Upper lobe of left lung (tissue), 6 donors: ENCODE results near the gene HSD17B3. TPM values are rescaled to one million over a fixed set of nuclear protein-coding genes. Genes with fewer than 3 reads are reported as not detected.

Experiments used
- ATAC-seq, 2 donors: fragments of 200-7000 bp; cut with Tn5 transposase; one replicate each; pipeline ENCODE4 v1.9.1; 2022; ENCODE audit warnings: mild to moderate bottlenecking in 2 of 2, moderate library complexity in 2 of 2; ENCODE audit not compliant: low FRiP score in 2 of 2
- DNase-seq, 2 donors: peaks; one replicate each; pipeline ENCODE4 v3.0.0-alpha.2; 2019 to 2020
- H3K27ac ChIP-seq, 4 donors: fragments of 200-600 bp; sonication (generic); one replicate each; pipeline ENCODE4 v1.5.1; 2016 to 2019
- H3K27me3 ChIP-seq, 4 donors: fragments of 200-600 bp; sonication (generic); one replicate each; pipeline ENCODE4 v1.5.1; 2017 to 2019
- H3K36me3 ChIP-seq, 4 donors: fragments of 200-600 bp; sonication (generic); one replicate each; pipeline ENCODE4 v1.5.1; 2016 to 2019
- H3K4me1 ChIP-seq, 4 donors: fragments of 200-600 bp; sonication (generic); one replicate each; pipeline ENCODE4 v1.5.1; 2018 to 2019
- H3K4me3 ChIP-seq, 4 donors: fragments of 200-600 bp; sonication (generic); one replicate each; pipeline ENCODE4 v1.5.1; 2017 to 2019; ENCODE audit warnings: mild to moderate bottlenecking in 2 of 4, moderate library complexity in 1 of 4
- H3K9me3 ChIP-seq, 4 donors: fragments of 200-600 bp; sonication (generic); one replicate each; pipeline ENCODE4 v1.5.1; 2018 to 2019
- EP300 ChIP-seq, 4 donors: sonication (generic); formaldehyde crosslinking; IDR thresholded peaks; one replicate each; pipeline ENCODE4 v1.5.1; 2017; ENCODE audit warnings: antibody characterized with exemption in 4 of 4, control low read depth in 2 of 4
- POLR2A ChIP-seq, 4 donors: fragments of 450-650 bp; IDR thresholded peaks; one replicate each; pipeline ENCODE4 v1.5.1; 2016 to 2017; ENCODE audit warnings: antibody characterized with exemption in 4 of 4, mild to moderate bottlenecking in 2 of 4
- POLR2AphosphoS5 ChIP-seq, 2 donors: sonication (generic); formaldehyde crosslinking; IDR thresholded peaks; one replicate each; pipeline ENCODE4 v1.5.1; 2017; ENCODE audit warnings: antibody characterized with exemption in 2 of 2
- WGBS, 2 donors: methylation state at CpG; one replicate each; pipeline ENCODE4 v1.1.5; 2017 to 2018; 5-methylcytosine and 5-hydroxymethylcytosine counted together
- total RNA-seq, 6 donors: library from RNA; depleted of rRNA in 4 of 6; stranded (reverse); fragments of >200 nt in 4 of 6; gene quantifications; one replicate each; pipeline versions ENCODE4 v1.1.0 to v1.2.1, GENCODE V29; 2016 to 2021
- TF ChIP-seq, protein P1 (sequence below), 6 experiments: fragments of 450-650 bp in 4 of 6; fragments of 200-600 bp in 2 of 6; sonication (generic) in 2 of 6; IDR thresholded peaks; one replicate each; pipeline ENCODE4 v1.5.1; 2016 to 2019; ENCODE audit warnings: antibody characterized with exemption in 6 of 6
- donor health status: DM: no; HTN: no; CAD: no; lungs with moderate emphysema.
- donor health status: DM: no; HTN: yes; CAD: no; lungs with severe emphysema.

HSD17B3 gene
- total RNA-seq, 6 donors from 2014 or later, result 1.0 to 7.3 (median 1.0) TPM; not detected in 3

DNA sequence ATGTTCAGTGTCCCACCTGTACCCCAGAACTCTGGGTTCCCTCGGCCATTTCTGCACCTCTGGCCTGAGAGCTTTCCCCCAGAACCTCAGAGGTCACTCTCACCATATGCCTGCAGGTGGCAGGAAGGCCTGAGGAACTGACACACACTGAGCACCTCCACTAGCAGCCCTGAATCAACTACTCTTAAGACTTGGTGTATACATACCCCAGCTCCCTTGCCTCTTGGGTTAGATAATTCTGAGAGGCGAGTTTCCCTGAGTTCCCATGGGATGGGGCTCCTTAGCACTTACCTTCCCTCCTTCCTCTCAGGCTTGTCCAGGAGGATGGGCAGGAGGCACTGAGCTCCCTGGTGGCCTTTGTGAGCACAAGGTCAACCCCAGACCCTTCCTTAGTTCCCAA is 86.1 kb downstream of the HSD17B3 start:
- Histone ChIP-seq H3K4me3 (no peak overlapping the region), H3K36me3 (no peaks in the 10 kb centered on the region), H3K9me3 (no peaks in the 10 kb centered on the region), H3K4me1 (peaks cover 15 to 25% (median 19%) of the 10 kb centered on the region in 4 donors), H3K27me3 (peaks cover 0 to 2% (median 0%) of the 10 kb centered on the region in 4 donors), H3K27ac (no peak overlapping the region)
- TF ChIP-seq POLR2A (IDR thresholded peaks at IDR 0.05) (no peak), POLR2AphosphoS5 (IDR thresholded peaks at IDR 0.05) (no peak), EP300 (IDR thresholded peaks at IDR 0.05) (no peak)
- TF ChIP-seq, protein P1, sequence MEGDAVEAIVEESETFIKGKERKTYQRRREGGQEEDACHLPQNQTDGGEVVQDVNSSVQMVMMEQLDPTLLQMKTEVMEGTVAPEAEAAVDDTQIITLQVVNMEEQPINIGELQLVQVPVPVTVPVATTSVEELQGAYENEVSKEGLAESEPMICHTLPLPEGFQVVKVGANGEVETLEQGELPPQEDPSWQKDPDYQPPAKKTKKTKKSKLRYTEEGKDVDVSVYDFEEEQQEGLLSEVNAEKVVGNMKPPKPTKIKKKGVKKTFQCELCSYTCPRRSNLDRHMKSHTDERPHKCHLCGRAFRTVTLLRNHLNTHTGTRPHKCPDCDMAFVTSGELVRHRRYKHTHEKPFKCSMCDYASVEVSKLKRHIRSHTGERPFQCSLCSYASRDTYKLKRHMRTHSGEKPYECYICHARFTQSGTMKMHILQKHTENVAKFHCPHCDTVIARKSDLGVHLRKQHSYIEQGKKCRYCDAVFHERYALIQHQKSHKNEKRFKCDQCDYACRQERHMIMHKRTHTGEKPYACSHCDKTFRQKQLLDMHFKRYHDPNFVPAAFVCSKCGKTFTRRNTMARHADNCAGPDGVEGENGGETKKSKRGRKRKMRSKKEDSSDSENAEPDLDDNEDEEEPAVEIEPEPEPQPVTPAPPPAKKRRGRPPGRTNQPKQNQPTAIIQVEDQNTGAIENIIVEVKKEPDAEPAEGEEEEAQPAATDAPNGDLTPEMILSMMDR (IDR thresholded peaks at IDR 0.05), result no peak
- ATAC-seq (no peak), DNase-seq (no peak)
- WGBS, 2 donors, result 92% methylated on average over 2 of the region's 2 CpGs

DNA sequence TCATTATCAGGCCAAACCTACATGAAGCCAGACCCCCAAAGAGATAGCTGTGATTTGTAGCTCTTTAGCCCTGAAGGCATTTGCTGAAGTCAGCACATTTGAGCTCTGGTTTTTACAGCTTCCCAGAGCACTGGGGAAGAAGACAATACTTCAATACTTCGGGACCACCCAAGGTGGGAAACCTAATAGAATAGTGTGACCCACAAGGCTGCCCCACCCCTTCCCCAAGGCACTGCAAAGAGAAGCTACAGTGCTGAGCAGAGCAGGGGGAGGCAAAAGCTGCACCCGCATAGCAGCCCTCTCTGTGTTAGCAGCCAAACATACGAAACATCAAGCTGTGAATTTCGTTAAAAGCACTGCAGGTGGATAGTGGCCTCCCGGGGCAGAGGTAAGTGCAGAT is 87.3 kb downstream of the HSD17B3 start:
- no peaks in the 10 kb centered on the region for H3K9me3 ChIP-seq
- WGBS, 2 donors, result 61 to 77% methylated on average over 5 of the region's 5 CpGs
- no peak overlapping the region for H3K27ac ChIP-seq
- ATAC-seq, result no peak
- H3K36me3 ChIP-seq, result no peaks in the 10 kb centered on the region
- no peak for DNase-seq
- H3K27me3 ChIP-seq, result peaks cover 0 to 2% (median 0%) of the 10 kb centered on the region in 4 donors
- H3K4me1 ChIP-seq, result peaks cover 15 to 24% (median 18%) of the 10 kb centered on the region in 4 donors
- TF ChIP-seq, protein P1 (IDR thresholded peaks at IDR 0.05), result no peak
- TF ChIP-seq POLR2AphosphoS5 (IDR thresholded peaks at IDR 0.05) (no peak), POLR2A (IDR thresholded peaks at IDR 0.05) (no peak), EP300 (IDR thresholded peaks at IDR 0.05) (no peak)
- no peak overlapping the region for H3K4me3 ChIP-seq

DNA sequence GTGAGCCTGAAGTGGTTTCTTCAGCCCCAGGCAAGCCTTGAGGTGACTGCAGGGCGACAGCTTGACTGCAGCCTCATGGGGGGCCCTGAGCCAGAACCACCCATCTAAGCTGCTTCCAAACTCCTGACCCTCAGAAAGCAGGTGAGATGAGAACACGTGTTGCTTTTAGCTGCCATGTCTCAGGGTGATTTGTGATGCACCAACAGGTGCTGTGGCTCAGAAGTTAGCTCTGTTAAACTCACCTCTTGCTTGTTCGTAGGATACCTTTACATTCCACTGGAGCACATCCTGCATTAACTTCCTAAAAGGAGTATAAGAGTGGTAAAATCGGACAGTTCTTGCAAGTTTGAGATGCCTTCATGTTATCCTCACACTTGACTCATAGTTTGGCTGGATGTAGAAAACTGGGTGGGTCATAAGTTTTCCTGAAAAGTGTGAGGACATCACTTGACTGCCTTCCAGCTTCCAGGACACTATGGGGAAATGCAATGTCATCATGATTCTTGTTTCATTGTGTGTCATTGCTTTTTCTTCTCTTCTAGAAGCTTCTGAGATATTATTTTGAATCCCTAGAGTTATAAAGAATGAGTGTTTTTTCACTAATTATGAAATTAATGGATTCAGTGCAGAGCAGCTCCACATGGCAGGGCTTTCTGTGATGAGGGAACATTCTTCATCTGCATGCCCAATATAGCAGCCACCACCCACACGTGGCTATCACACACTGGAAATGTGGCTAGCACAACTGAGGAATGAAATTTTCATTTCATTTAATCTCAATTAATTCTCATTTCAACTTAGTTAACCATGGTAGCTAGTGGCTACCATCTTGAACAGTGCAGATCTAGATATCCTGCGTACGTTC is 92.3 kb downstream of the HSD17B3 start:
- Histone ChIP-seq H3K4me1 (no peaks in the 10 kb centered on the region), H3K27me3 (no peaks in the 10 kb centered on the region), H3K27ac (no peak overlapping the region), H3K9me3 (no peaks in the 10 kb centered on the region), H3K4me3 (no peak overlapping the region), H3K36me3 (no peaks in the 10 kb centered on the region)
- DNase-seq (no peak), ATAC-seq (peak in 1 of 2 donors; percentile 84)
- TF ChIP-seq POLR2A (IDR thresholded peaks at IDR 0.05) (no peak), POLR2AphosphoS5 (IDR thresholded peaks at IDR 0.05) (peak in 1 of 2 donors; percentile 37), EP300 (IDR thresholded peaks at IDR 0.05) (peak in 1 of 4 donors; percentile 17)
- TF ChIP-seq, protein P1 (IDR thresholded peaks at IDR 0.05), result no peak
- WGBS, 2 donors, result 89% methylated on average over 7 of the region's 7 CpGs

DNA sequence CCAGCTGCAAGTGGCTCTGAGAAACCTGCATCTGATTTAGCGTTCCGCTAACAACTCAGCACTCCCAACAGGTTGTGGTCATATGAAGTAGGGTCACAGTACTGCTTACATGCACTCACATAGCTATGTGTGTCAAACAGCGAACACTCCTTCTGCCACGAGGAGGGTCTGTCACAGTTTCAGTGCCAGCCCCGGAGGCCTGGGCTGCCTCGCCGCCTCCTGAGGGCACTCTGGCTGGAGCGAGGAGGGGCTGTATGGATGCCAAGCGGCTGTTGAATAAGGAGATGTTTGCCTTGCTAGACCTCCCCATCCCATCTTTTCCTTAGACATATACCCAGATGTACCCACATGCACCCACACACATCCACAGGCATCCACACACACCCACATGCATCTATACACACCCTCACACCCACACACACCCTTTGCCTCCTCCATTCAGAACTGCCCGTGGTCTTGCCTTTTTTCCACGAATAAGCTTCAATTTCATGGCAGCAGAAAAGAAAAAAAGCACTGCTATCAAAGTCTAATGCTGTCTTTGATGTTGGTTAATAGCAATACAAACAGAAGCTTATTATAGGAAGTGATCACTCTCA is 95.7 kb downstream of the HSD17B3 start:
- Histone ChIP-seq H3K4me1 (no peaks in the 10 kb centered on the region), H3K9me3 (no peaks in the 10 kb centered on the region), H3K4me3 (no peak overlapping the region), H3K27ac (no peak overlapping the region), H3K27me3 (no peaks in the 10 kb centered on the region), H3K36me3 (no peaks in the 10 kb centered on the region)
- DNase-seq (peak in 1 of 2 donors; percentile 48), ATAC-seq (no peak)
- 87 to 91% methylated on average over 8 to 11 of the region's 11 CpGs for WGBS, 2 donors
- TF ChIP-seq POLR2A (IDR thresholded peaks at IDR 0.05) (no peak), POLR2AphosphoS5 (IDR thresholded peaks at IDR 0.05) (no peak), EP300 (IDR thresholded peaks at IDR 0.05) (no peak)
- TF ChIP-seq, protein P1 (IDR thresholded peaks at IDR 0.05), result no peak
